GM21447 (cell line): ENCODE results near the gene FNDC3B.

Source experiments
- ATAC-seq: cut with Tn5 transposase; IDR thresholded peaks from one replicate; pipeline ENCODE4 v1.9.1; 2021; ENCODE audit not compliant: unreplicated experiment

FNDC3B gene

DNA sequence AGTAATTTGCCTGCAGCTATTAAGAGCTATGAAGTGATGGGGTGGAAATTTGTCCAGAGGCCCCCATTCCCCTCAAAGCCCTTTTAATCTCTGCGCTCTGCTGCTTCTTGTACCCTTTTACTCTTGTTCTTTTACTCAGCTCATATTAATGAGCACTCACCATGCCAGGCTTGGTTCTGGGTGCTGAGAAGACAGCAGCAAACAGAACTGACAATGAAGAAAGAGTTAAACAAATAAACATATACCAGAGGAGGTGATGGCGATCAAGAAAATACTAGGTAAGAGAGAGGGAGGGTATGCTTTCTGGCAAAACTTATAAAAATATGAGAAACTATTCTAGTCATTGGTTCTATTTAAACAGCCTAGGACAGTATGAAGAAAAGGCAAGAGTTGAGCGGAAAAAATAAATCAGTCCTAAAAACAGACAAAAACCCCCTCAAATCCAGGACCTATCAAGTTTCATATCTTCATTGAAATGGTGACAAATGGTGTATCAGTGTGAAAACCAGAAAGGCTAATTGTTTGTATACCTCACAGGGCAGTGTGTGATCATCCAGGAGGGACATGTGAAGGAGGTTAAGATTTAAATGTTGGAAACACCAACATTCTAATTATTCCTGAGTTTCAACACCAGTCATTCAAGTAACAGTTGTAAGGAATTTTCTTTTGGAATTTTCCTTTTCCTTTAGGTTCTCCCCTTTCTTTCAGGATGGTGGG is 144.9 kb downstream of the FNDC3B start:
- no peak for ATAC-seq

DNA sequence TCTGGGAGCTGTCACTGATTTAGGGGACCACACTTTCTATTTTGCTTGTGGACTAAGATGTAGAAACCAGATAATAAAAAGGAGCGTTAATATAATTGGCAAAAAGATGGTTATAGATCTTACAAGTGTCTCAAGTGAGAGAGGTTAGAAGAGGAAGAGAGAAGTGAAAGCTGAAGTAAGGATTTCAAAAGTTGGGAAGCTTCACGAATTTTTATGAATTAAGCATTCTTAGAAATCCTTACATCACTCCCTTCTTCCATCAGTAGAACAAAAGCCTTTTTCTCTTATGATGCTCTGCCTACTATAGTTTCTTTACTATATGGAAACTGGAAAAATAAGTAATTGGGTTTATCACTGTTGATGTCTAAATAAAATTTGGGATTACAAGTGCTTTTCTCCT is 146.5 kb downstream of the FNDC3B start:
- no peak for ATAC-seq

DNA sequence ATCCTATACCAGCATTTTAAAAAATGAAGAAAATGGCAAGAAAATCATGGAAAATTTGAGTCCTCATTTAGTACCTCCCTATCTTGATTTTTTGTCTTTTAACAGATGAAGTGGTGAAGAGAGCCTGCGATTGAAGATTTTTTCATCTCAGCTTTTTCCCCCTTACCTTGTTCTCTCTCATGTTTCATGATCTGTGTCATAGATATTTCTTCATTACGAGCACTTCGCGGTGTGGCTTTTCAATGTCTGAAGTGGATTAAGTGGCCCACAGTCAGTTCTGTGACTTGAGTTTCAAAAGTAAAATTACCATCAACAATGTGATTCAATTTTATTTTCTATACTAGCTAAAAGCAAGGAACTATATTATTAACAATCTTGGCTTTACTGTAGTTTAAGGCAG is 147.2 kb downstream of the FNDC3B start:
- ATAC-seq: no peak

DNA sequence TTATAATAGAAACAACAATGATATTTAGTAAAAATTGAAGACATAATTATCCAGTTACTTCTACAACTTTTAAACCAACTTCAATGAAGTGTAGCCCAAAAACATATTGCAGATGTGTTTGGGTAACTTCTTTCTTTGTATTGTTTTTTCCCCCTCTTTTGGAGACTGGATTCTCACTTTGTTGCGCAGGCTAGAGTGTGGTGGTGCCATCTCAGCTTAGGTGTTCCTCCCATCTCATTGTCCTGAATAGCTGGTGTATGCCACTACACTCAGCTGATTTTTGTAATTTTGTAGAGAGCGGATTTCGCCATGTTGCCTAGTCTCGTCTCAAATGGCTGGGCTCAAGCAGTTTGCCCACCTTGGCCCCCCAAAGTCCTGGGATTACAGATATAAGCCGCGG is 148.1 kb downstream of the FNDC3B start:
- no peak for ATAC-seq

DNA sequence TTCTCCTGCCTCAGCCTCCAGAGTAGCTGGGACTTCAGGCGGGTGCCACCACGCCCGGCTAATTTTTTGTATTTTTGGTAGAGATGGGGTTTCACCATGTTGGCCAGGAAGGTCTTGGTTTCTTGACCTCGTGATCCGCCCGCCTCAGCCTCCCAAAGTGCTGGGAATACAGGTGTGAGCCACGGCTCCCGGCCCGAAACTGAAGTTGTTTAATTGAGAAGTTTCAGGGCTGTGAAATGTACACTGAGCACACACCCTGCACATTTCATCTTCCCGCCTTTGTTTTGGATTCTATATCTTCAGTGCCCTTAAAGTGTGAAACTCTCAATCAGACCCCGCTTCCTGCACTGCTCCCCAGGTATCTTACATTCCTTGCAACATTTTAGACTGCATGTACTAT is 149.1 kb downstream of the FNDC3B start:
- ATAC-seq: no peak

DNA sequence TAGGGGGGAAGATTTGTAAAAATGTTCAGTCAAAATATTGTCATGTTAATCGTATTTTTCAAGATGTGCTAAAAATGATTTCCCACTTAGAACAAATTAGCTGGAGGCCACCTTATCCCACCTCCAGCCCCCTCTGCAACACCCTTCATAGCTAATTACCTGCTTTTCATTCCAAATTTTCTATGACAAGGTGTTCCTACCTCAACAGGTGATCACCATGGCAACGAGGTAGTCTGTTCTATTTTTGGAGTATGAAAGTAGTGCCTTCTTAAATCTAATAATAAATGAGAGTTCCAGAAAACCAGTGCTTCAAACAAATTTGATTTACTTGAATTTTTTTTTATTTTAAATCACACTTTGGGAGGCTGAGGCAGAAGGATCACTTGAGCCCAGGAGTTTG is 149.8 kb downstream of the FNDC3B start:
- ATAC-seq: no peak

DNA sequence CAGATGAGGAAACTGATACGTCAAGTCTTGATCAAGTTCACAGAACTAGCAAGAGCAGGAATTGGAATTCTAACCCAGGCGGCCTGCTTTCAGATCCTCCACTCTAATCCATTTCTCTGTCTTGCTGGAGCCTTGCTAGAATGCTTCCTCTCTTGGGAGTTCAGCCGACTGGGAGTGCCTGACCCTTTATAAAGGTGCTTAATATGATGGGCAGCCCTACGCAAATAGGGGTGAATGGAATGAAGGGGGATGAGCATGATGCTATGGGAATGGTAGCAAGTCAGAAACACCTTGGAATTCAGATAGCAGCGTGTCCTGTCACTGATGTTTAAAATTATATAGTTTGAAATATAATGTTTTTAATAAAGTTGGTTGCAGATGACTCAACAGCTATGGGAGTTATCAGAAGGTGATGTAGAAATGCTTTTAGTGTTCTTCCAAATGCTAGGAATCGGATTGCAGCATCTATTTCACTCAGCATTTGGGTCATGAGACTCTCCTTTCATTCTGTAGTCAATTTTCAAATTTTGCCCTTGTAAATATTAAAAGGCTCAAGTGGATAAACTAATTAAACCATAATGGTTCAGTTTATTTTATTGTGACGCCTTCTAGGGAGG is 150.7 kb downstream of the FNDC3B start:
- no peak for ATAC-seq

DNA sequence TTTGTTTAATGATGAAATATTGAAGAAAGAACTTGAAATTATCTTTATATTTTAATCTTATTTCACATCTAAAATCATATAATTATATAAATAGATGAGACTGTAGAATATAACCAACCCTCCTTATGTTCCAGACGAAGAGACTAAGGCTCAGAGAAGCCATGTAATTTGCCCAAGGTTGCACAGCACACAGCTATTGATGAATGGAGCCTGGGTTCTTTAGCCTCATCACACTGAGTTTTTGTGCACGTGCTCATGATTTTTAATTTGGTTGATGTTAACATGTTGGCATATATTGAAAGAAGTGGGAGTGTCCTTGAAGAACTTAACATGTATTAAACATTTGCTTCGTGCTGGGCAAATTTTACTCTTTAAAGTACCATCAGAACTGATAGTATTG is 151.6 kb downstream of the FNDC3B start:
- no peak for ATAC-seq

DNA sequence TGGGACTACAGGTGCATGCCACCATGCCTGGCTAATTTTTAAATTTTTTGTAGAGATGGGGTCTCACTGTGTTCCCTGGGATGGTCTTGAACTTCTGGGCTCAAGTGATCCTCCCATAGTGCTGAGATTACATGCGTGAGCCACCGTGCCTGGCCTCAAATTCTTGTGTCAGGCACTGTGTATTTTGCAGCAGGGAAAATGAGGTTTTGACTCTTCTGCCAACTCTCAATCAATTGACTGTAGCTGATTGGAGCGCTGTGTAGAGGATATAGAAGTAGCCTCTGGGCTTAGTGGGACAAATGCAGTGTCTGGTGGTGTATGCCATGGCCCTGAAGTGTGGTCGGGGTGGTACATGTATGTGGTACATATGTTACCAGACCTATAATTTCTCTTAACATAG is 152.3 kb downstream of the FNDC3B start:
- no peak for ATAC-seq

DNA sequence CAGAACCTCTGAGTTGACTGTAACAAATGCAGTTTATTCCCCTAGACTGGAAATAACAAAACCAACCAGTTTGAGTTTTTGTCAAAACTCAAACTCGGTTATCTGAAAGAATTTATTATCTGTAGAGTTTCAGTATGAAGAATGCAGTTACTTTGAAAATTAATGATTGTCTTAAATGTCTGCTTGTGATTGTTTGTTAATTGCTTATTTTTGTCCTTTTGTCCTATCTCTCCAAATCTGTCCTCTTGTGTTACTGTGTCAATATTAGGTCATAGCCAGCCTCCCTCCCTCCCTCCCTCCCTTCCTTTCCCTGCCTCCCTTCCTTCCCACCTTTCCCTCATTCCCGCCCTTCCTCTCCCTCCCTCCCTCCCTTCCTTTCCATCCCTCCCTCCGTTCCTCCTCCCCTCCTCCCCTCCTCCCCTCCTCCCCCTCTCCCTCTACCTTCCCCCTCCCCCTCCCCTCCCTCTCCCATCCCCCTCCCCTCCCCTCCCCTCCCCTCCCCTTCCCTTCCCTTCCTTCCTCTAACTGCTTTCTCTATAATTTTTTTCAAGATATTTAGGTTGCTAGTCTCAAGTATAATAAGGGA is 153.5 kb downstream of the FNDC3B start:
- ATAC-seq: no peak

DNA sequence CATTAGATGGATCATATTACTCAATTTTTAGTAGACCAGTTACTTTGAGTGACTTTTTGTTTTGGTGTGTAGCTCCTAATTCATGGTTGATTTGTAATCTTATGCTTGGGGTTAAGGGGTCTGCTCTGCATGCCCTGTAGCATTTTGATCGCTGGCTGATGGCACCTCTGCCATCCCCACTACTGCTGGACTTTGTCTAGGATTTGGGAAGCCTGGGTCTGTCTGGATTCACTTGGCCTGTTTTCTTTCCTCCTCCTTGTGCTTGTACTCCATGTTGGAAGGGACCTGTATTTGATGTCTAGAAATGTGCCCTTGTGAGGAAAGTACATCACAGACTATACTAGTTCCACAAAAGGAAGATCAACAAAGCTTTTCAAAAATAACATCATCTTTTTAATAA is 154.1 kb downstream of the FNDC3B start:
- ATAC-seq: no peak

DNA sequence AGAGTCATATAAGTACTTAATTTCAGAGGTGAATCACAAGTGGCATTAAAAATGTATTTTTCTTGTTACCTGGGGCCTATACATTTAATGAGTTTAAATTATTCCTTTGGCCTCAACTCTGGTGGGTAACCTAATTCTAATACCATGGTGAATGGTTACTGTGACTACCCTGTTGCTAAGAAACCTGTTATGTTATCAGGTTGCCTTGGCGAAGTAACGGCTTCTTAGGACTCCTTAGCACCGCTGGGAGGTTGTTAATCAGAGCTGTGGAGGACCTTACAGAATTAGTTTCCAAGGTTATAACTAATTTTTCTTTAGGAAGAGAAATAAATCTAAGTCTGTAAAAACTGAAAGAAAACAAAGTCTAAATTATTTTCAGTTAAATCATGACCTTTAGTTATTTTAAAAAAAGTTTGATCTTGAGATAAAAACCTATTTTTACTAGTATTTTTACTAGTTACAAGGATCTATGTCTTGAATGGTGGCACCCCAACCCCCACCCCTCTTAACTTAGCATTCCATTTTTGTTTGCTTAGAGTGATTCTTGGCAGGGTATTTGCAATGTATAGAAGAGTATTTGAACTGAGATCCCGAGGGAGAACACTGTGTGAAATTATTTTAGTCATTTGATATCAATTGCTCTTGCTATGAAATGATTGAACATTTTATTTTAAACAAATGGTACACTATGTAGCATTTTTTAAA is 155.5 kb downstream of the FNDC3B start:
- no peak for ATAC-seq

DNA sequence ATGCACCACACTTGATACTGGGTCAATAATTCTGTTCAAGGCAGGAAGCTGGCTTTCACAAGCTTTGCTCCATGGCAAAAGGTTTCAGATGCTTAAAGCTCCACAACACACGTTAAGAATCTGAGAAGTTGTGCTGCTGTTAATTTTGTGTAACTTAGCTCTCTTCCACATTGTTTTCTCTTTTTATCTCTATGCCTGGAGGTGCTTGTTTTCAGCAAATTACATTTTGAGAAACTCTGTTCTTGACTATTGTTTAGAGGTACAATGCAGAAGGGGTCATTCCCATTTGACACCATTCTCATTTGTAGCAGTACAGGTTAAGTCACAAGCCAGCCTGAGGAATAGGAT is 156.0 kb downstream of the FNDC3B start:
- no peak for ATAC-seq

DNA sequence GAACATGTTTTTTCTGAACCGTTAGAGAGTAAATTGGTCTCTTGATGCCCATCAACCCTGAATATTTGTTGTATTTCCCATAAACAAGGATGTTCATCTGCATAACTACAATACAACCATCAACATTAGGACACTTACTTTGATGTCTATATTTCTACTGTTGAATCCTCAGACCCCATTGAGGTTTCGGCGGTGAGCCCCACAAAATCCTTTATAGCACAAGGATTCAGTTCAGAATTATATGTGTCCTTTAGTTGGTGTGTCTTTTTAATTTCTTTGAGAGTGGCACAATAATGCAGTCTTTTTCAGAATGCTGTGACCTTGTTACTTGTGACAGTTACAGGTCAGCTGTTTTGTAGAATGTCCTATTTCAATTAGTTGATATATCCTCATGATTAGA is 158.0 kb downstream of the FNDC3B start:
- no peak for ATAC-seq

DNA sequence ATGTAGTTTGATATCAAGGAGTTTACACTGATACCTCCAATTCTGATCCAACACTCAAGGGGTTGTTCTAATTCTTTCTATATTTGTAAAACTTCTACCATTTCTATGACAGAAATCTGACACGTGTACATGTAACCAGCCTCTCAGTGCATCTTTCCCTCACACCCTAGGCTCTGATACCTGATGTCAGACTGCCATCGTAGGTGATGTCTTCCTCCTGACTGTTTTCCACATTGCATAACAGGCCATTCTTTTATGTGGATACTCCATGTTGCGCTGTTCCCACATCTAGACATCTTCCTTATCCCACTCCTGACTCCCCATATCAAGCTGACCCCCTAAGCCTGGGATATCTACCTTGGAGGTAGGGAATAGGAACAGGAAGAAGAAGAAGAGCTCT is 159.1 kb downstream of the FNDC3B start:
- ATAC-seq: no peak

DNA sequence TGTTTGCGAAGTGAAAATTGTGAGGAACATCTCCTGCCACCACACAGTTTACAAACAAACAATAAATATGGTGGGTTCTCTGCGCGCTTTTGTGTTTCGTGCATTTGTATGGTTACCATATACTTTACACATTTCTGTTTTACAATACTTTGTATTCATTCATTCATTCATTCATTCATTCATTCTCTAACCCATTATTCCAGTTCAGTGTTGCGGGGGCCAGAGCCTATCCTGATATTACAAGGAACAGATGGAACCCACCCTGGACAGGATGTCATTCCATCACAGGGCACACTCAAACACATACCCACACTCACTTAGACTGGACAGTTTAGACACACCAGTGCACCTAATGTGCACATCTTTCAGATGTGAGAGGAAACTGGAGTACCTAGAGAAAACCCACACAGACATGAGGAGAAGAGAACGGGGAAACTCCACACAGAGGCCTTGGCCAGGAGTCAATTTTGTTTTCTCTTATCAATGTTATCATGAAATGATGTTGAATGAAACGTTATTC is 160.5 kb downstream of the FNDC3B start:
- ATAC-seq: no peak

DNA sequence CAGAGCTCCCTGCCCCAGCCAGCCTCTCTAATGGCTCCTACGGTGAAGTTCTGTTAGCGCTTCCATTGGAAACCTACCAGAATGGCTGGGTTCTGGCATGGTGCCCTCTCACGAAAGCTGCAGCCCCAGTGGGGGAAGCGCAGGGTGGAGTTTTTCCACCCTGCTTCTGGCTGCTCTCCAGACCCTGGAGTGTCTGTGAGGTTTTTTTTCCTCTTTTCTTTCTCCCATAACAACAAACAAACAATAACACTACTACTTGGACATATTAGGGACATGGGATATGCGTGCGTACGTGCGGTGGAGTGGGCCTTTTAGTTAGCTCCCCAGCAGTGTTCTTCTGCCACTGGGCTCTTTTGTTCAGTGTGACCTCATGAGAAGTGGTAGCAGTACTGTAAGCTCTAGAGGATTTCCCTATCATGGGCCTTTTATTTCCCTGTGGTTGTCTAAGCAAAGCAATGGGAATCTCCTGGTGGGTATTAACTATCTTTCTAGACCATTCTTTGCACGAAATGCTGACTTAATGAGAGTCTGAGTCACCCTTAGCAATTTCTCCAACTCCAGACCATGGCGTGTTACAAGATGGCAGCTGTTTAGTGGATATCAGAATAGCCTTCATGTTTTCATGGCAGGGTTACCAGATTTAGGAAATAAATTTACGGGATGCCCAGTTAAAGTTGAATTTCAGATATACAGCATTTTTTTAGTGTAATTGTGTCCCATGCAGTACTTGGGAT is 161.9 kb downstream of the FNDC3B start:
- ATAC-seq: no peak

DNA sequence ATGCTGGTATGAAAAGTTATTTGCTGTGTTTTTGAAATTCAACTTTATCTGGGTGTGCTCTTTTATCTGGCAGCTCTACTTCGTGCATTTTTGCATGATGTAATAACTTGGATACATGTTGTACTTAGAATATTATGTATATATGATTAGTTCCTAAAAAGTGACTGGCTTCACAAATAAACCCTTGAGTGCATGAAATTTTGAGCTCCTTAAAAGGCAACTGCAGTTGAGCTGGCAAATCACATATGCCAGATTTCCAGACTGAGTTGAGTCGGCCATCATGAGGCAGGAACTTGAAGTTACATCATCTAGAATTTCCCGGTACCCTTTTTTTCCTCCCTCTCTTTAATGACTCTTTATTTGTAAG is 162.5 kb downstream of the FNDC3B start:
- ATAC-seq: no peak

DNA sequence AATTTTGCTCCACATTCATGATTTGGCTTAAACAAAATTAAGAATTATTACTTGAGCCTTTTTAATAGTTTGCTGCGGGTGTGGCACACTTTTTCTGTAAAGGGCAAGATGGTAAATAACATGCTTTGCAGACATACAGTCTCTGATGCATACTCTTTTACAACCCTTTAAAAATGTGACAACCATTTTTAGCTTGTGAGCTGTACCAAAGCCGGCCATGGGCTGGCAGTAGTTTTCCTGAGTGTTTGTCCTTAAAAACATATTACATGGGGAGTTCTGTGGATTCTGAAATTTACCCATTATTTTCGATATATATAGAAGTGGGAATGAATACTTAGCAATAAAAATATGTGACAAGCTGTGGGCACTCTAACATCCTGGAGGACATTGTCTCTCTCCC is 163.4 kb downstream of the FNDC3B start:
- ATAC-seq: no peak

DNA sequence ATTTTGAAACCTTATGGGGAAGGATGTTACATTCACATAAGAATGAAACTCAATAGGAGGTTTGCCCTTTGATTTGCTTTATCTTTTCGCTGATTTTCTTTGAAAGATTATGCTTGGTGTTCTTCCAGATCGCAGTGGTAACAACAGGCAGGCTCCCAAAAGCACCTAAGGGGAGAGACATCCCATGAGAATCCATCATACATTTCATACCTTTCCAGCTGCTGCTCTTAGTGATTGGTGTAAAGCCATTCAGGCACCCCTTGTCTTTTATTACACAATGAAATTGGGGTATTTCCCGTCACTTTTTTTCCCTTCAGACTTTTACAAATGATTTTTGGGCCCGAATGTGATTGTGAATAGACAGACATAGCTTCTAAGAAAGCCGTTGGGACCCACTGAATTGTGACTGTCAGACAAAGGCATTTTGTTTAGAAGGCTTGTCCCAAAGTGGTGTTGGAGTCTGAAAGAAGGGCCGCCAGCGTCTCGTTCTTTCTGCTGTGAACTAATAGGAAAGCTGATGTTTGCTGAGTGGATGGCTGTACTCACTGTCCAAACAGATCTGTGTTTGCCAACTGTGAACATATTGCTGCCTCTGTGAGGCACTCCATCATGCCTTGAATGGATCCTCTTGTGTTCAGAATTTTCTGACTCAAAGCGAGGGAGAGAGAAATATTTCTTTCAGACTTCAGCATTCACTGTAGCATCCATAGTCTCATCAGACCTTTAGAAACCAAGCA is 164.3 kb downstream of the FNDC3B start:
- no peak for ATAC-seq

DNA sequence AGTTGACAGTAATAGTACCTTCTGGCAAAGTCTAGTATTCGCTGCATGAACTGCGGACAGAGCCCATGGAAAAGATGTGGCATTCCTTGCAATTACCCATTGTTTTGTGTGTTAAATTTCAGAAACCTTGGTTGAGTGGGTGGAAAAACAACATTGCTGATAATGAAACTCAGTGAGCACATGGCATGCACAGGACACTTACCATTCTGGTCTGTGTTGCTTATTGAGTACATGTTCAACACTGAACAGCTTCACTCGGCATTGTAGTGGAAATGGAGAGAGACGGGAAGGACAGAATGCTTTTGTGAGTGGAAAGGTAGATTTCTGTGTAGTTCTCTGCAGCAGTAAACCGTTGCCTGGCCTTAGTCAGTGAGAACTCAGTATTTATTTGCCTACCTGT is 165.3 kb downstream of the FNDC3B start:
- no peak for ATAC-seq
